ENCODE measurements around the gene DNM3.

DNA sequence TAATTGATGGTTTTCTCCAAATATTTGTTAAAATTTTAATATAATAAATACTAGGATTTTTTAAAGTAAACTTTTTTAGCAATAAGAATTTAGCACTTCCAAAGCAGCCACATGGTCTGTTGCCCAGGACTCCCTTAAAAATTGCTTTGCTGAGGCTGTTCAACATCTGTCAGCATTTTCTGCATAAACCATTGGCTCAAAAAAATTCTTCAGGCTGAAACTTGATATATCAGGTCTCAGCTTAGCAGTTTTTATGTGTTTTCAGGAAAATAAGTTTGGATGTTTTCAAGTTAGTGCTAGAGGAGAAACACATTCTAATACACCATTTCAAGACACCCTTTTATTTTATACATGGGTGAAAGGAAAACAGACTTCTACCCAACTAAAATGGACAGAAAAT lies 510.0 kb downstream of the DNM3 start:
- TF ChIP-seq, protein P1, sequence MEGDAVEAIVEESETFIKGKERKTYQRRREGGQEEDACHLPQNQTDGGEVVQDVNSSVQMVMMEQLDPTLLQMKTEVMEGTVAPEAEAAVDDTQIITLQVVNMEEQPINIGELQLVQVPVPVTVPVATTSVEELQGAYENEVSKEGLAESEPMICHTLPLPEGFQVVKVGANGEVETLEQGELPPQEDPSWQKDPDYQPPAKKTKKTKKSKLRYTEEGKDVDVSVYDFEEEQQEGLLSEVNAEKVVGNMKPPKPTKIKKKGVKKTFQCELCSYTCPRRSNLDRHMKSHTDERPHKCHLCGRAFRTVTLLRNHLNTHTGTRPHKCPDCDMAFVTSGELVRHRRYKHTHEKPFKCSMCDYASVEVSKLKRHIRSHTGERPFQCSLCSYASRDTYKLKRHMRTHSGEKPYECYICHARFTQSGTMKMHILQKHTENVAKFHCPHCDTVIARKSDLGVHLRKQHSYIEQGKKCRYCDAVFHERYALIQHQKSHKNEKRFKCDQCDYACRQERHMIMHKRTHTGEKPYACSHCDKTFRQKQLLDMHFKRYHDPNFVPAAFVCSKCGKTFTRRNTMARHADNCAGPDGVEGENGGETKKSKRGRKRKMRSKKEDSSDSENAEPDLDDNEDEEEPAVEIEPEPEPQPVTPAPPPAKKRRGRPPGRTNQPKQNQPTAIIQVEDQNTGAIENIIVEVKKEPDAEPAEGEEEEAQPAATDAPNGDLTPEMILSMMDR (IDR thresholded peaks at IDR 0.05), result no peak
- TF ChIP-seq TEAD4 (IDR thresholded peaks at IDR 0.05; ENCODE audit: borderline replicate concordance, insufficient read depth) (no peak), RCOR1 (IDR thresholded peaks at IDR 0.05; ENCODE audit: low read length) (no peak), POLR2AphosphoS5 (IDR thresholded peaks at IDR 0.05; ENCODE audit: low read depth, low read length) (no peak), JUND (IDR thresholded peaks at IDR 0.05) (no peak), NFIC (IDR thresholded peaks at IDR 0.05; ENCODE audit: borderline replicate concordance) (no peak)
